ENCODE results near the gene LYZL4.

Gene LYZL4

DNA sequence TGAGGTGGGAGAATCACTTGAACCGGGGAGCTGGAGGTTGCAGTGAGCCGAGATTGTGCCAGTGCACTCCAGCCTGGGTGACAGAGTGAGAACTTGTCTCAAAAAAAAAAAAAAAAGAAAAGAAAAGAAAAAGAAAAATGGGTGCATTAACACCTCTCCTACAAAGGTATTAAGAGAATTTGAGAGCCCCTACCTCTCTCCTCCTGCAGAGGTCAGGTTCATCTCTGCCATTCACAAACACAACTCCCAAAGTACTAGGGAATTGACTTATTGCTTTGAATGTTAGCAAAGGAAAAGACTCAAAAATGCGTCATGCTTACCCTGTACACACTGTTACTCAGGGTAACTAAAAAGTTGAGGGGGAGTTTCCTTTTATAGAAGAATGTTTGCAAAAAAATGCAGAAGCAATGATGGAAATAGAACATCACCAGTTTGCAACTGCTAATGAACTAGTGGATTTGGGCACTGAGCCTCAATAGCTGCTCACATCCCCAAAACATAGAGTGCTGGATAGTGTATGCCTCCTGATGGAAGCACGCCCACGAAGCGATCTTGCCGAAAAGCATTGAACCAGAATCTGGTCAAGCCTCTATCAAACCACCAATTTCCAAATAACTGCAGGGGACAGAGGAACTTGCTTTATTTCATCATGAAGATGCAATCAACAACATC is 15.5 kb upstream of the LYZL4 start:
- no peak for DNase-seq (ENCODE audit: low read depth)

DNA sequence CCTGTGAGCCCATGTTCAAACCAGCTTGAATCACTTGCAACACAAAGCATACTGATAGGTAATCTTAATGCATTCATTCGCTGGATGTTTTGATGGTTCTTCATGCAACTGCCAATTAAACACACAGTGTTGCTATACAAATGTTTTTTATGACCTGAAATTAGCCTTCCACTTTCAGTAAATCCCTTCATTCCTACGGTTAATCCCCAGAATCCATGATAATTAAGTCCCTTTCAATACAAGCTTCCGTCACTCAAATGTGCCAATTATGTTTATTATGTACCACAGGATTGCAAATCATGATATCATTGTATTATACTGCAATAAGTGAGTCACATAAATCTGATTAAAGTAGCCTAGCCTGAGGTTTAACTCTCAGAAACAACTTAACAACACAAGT is 14.5 kb upstream of the LYZL4 start:
- no peak for DNase-seq (ENCODE audit: low read depth)

DNA sequence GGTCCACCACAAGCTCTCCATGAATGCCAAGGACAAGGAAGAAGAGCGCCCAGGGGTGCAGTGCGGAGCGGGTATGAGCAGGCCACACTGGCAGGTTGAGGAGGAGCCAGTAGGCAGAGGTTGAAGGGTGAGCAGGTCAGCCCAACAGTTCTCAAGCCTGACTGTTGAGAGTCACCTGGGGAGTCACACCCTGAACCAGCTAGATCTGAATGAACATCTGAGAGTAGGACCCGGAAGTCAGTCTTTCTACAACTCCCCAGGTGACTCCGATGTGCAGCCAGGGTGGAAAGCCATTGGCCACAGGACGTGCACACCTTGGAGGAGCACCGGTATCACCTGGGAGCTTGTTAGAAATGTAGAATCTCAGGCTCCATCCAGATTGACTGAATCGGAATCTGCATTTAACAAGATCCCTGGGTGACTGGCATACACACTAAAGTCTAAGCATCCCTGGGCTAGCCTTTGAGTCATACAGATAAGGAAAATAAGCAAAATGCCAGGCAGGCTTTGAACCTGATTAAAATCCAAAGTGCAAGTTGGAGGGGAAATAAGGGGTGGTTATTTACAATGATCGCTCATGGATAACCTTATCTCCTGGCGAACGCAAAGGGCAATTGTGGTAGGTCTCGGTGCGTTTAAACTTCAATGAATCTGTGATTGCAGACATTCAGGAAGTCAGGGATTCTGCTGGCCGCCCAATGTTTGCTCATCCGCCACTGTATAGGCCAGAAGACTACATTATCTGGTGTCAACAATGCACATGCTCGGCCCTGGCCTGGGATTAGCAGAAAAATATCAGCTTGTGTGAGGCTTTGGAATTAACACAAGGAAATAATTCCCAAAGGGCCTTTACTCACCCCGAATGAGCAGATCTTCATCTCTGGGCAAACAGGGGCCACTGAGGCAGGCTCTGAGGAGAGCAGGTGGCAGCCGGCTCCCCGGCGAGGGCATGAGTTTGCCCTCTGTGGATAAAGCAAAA is 11.7 kb upstream of the LYZL4 start:
- DNase-seq (ENCODE audit: low read depth), result no peak

DNA sequence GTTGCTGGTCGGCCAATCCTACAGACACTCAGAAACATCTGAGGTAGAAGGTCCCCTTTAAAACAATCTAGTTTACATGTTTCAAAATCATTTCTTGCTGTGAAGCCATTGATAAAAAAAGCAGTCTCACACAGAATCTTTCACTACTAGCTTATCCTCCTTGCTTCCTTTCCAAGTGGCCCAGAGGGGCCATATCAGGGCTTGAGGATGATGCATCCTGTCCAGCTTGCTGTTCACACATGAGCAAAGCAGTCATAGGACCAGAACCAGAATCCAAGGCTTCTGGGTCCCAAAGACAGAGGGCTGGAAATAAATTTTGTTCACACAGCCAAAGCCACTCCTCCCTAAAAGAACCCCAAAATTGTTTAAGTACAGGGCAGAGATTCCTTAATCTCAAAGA is 9.2 kb upstream of the LYZL4 start:
- no peak for DNase-seq (ENCODE audit: low read depth)

DNA sequence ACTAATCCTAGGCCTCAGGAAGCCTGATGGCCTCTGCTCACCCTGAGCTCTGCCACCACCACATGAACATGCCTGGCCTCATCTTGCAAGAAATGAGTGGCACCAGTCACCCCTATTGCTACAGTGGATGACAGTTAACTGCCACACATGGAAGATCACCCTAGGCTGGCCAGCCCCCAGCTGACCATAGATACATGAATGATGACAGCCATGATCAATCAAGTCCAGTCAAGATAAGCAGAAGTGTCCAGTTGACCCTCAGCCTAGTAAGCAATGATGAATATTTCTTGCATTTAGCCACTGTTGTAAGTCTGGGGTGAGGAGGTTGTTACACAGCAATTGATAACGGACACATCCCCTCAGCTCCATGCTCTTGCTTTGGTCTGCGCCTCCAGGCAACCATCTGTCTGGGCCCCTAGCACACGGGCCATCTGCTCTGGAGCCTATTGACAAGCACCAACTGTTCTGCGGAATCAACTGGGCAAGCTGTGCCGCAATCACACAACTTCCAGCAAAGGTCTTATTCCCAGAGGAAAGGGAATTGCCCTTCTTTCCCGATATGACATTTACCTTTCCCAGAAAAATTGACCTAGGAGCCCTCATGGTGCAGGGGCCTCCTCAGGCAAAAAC is 2.2 kb upstream of the LYZL4 start:
- no peak for DNase-seq (ENCODE audit: low read depth)

DNA sequence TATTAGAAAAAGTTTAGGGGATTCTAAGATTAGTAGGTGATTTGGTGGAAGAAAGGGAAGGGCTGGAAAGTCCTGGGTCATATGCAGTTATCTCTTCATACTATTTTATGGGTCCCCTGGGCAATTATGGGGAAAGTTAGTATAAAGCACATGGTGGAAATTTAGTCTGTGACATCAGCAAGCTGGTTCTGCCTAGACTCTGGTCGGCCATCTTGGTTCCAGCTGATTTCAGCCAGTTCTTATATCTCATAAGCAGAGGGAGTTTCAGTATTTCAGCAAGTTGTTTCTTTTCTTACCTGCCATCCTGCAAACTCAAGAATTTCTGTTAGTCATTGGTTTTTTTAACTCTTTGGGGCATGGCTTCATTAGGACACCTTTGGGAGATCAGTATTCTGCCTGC is 1.0 kb upstream of the LYZL4 start:
- DNase-seq (ENCODE audit: low read depth), result no peak

DNA sequence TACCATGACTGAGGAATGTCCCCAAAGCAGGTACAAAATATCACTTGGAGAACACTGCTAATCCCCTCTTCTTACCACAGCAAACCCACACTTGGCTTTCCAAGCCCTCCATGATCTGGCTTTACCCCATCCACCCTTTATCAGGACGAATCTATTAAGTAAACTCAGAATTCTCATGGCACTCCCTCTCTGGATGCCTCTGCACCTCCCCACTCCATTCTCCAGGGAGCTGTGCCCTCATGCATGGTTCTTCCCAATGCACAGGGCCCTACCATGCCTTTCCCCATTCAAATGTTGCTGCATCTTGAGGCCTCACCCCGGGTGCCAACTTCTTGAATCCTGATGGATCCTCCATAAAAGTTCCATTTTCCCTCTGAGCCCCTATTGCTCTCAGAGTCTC is 2.3 kb downstream of the LYZL4 start:
- DNase-seq (ENCODE audit: low read depth), result no peak

DNA sequence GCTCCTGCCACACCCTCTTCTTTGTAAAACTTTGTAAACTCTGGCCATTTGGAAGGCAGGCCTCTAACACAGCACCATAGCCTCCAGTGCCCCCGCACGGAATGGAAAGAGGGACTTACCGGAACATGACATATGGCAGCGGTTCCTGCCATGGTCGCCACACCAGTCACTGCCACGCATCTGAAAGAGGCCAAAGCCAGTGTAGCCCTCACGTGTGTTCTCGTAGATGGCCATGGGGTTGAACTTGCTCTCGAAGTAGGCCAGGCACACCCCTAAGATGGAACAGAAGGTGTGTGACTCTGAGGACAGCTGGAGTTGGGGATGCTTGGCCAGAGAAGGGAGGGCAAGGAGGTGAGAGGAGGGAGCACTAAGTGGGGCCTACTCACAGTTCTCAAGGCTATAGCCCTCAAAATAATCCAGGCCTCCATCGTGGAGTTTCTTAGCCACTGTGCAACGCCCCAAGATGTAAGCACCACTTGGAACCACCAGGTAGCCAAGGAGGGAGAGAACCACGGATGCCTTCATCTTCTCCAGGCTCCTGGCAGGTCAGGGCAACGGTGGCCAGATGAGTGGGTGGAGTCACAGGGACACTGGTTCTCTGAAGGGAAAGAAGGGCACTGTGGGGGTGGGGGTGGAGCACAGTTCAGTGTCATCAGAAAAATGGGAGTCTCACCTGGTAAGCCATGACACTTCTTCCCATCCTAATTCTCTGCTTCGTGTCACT is 3.5 kb downstream of the LYZL4 start:
- DNase-seq (ENCODE audit: low read depth), result no peak

DNA sequence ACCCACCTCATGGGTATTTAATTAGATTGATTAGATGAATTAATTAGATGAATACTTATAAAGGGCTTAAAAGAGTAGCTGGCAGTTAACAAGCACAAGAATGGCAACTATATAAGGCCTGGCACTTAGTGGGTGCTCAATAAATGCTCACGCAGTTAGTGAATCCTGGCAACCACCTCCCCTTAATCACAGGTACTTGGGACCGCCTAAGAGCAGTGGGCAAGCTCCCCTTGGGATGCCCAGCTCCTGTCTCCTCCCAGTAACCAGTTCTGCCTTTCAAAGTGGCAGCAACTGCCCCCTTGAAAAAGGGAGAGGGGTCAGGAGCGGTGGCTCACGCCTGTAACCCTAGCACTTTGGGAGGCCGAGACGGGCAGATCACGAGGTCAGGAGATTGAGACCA is 4.6 kb downstream of the LYZL4 start:
- DNase-seq (ENCODE audit: low read depth), result no peak

DNA sequence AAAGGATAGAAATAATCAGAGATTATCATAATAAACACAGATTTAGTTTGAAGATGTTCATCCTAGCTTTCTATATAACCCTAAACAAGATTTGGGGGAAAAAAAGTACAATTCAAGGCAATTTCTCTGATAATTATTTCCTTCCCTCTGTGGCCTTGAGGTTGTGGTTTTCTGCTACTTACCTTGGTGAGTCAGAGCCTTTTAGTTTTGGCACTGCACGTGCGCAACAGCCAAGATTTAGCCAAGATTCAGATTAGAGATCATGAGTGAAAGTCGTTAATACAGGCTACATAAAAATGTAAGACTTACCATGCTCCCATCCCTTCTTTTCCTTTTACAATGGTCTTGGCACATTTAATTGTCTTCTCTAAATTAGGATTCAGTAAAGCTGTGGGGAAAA is 6.7 kb downstream of the LYZL4 start:
- no peak for DNase-seq (ENCODE audit: low read depth)

DNA sequence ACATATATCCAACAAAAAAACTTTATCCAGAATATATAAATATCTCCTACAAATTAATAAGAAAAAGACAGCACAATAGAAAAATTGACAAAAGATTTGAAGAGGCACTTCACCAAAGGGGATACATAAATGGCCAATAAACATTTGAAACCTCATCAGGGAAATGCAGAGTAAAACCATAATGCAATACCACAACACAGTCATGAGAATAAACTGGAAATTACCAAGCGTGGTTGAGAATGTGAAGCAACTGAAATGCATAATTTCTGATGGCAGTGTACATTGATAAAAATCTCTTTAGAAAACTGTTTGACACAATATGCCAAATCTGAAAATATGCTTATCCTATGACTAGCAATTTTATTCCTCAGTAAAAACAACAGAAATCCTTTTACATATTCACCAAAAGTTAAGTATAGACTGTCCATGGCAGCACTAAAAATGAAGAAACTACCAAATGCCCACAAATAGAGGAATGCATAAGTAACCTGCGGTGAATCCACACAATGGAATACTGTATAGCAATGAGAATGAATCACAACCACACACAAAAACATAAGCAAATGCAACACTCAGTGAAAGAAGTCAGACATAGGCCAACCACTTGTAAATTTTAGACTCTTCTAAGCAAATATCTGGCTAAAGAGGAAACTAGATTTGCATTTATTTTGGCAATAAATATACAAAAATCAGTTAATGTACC is 7.9 kb downstream of the LYZL4 start:
- DNase-seq (ENCODE audit: low read depth), result no peak

DNA sequence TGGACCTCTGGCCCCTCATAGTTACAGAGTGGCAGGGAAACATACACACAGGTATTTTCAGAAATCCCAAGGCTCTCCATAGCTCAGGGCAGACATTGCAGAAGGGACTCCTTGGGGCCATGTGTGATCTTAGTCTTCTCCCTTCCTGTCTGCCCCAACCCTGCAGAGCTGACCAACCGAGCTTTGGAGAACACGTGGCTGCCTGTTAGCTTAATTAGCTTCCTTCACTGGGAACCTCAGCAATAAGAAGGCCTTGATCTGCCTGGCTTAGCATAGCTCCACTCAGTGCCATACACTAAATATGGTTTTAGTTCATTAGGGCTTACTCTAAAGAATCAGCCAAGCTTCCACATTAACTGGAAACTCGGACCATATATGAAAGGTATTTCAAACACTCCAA is 12.3 kb downstream of the LYZL4 start:
- no peak for DNase-seq (ENCODE audit: low read depth)

DNA sequence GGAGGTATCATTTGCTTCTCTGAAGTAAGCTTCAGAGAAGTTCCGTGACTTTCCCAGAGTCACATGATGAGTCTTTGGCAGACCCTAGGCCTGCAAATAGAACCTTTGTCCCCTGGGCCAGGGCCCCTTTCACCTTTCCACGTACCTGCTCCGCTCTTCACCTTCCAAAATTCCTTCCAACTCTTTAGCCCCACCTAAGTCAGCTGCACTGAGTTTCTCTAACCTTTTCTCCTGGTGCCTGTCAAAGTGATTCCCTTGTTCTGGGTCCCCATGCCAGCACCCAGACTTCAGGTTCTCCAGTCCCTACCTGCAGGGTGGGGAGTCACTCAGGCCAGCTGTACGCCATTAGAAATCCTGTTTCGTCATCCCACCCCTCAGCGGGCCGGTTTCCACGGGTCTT is 12.8 kb downstream of the LYZL4 start:
- DNase-seq (ENCODE audit: low read depth), result no peak

DNA sequence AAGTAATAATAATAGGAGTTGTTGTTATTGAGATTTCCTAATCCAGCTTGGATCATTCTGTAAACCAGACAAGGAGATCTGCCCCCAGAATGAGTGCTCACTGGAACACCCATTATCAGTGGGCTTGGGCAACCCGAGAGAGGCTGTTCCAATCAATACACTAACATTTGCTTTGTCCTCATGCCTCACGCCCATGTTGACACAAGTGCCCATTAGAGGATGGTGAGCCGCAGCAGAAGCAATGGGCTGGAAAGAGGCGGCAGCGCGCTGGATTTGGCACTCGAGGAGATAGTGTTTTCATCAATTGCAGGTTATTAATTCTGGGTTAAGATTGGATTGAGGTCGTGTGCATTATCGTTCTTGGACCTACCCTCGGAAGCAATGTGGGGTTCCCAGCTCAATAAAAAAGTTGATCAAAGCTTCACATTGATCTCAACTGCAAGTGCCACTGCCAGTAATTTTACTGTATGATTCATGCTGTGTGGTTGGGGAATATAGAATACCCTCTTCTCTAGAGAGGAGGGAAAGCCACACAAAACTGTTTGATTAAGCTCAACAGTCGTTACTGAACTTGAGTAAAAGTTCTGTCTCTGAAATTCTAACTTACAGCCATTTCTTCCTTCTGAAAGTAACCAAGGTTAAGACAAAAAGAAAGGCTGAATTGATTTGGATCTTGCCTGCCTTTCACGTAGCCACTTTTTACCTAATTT is 15.7 kb downstream of the LYZL4 start:
- no peak for DNase-seq (ENCODE audit: low read depth)

DNA sequence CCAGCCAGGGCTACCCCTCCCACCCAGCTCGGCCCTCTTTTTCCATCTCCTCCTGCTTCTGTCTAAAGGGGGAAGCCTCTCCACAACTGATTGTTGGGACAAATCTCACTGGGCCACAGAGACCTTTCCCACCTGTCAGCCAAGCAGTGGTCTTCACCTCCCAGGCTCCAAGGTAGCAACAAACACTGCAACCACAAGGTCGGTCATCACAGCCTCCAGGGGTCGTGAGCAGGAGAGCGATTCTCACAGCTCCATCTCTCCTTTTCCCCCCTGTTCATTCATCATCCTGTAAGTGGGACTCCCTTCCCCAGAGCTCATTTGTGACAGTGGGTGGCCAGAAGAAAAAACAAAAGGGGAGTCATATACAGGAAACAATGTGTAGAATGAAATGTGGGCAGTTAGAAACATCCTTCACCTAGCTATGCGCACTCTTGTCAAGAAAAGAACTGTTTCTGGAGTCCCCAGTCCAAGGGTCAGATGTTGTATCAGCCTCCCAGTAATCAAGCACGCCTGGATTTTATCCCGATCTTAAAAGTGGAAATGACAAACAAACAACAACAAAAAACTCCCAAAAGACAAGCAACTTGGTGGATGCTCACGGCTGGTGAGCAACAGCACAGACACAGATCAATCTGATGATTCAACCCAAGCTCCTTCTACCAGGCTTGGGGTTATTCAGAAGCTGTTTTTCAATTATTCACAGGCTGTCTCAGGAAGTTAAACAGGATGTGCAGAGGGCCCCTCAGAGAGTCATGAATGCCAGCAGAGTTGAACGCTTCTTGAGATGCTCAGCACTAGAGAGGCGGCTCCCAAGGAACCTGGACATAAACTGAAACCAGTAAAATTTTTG is 22.4 kb downstream of the LYZL4 start:
- peak; percentile 22 for DNase-seq (ENCODE audit: low read depth)

DNA sequence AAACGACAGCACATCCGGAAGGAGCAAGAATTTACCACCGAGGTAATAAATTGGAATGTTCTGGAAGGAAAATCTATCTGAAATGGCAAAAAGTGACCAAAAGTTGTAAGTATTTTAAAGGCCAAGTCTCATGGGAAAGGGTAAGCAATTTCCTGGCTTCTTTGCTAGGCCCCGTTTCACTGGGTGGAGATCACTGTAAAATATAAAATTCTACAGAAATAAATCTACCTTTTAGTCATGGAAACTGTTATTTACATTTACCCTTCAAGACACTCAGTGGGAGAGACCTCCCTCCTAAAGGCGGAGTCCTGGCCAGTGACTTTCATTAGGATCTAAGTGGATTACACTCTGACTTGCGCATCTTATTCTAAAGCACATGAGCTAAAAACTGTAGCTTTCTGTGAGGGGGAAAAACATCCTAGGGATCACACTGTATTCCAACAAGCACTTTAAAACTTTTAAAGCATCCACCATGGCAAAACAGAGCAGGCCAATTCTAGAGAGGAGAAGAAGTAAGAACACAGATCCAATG is 28.8 kb downstream of the LYZL4 start:
- no peak for DNase-seq (ENCODE audit: low read depth)

DNA sequence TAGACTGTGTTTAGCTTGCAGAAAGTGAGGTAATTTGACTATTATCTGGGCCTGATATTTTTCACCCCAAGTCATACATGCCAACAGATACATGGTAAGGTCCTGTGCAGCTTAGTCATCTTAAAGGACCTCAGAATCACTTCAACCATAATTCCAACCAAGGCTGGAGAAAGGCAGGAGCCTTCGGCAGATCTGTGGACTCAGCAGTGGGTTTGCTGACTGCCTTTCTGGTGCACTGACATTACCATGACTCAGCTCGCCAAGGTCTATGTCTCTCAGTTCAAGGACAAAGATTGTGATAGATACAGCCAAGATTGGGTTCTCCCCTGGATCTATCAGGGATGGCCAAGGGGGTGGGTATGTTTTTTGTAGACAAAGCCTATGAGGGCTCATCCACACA is 32.7 kb downstream of the LYZL4 start:
- DNase-seq (ENCODE audit: low read depth), result no peak

DNA sequence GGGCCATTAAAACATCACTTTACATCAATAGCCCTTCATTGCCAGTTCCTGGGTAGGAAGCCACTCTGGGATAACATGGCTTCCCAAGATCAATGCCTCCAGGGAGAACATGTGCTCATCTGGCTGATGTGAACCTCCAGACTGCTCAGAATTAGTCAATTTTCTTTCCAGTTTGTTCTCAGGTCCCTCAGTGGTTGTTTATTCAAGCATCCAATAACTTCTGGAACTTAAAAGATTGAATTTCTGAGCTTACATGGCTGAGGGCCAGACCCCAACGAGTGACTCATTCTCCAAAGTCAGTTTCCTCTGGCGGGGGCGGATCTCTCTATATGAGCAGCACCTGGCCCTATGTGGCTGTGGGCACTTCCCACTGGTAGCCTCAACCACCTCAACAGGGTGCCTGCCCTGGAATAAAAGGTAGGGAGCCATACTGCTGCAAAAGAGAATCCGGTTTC is 34.0 kb downstream of the LYZL4 start:
- DNase-seq (ENCODE audit: low read depth), result peak; percentile 82

DNA sequence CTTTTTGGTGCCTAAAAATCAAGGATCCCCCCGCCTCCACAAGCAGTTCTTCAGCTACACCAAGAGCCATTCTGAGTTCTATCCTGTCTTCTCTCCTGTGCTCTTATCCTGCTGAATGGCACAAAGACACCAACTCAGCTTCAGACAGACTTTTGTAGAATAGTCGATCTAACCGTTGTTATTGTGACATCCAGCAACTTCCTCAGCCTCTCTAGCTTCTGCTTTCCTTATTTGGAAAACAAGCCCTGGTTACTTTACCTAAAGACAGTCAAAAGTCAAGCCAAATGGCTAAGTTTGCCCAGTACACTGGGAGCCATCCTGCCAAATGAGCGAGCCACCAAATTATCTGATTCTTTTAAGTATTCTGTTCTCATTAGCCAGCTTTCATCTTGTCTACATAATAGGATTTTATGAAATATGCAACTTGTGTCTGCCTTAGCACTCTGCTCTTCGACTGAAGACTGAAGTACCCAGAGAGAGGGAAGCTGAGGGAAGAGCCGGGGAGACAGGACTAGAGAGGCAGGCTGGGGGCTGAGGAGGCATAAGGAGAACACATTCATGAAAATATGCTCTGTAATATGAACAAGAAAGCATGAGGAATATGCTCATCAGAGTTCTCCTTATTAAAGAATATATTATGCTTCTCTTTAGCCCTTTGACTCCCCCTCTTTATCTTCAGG is 35.1 kb downstream of the LYZL4 start:
- no peak for DNase-seq (ENCODE audit: low read depth)

Measured in HS-5 (cell line).